WTC11 (cell line): Measurements from ENCODE around the gene C1QC. TPM values are rescaled to one million over a fixed set of nuclear protein-coding genes. Genes with fewer than 3 reads are reported as not detected.

Source experiments
- ATAC-seq: fragments of 200-7000 bp; cut with Tn5 transposase; 2 replicates; pipeline ENCODE4 v1.10.0; 2021; ENCODE audit warnings: mild to moderate bottlenecking, moderate library complexity
- CTCF ChIA-PET: fragments of 300-600 bp; sonication (Branson Sonifier 250); formaldehyde crosslinking; loops from one replicate; lab custom pipeline; 2021; ENCODE audit warnings: antibody characterized with exemption; lab: Charles Lee
- POLR2A ChIA-PET: fragments of 350-600 bp; sonication (Branson Sonifier 250); formaldehyde crosslinking; loops from one replicate; lab custom pipeline; 2021; ENCODE audit warnings: antibody characterized with exemption; lab: Charles Lee
- DNase-seq: peaks from one replicate; pipeline ENCODE4 v3.0.0; 2021; ENCODE audit warnings: low spot score
- H3K27ac Mint-ChIP-seq: 2 replicates; pipeline ENCODE4 v1.8.0; 2021; ENCODE audit warnings: mixed read lengths
- H3K27me3 Mint-ChIP-seq: 2 replicates; pipeline ENCODE4 v1.8.0; 2021; ENCODE audit warnings: low read depth, mild to moderate bottlenecking, moderate library complexity, mixed read lengths
- H3K36me3 Mint-ChIP-seq: 2 replicates; pipeline ENCODE4 v1.8.0; 2021; ENCODE audit warnings: mixed read lengths
- H3K4me1 Mint-ChIP-seq: 2 replicates; pipeline ENCODE4 v1.8.0; 2022; ENCODE audit warnings: mixed read lengths
- H3K4me3 Mint-ChIP-seq: 2 replicates; pipeline ENCODE4 v1.8.0; 2021; ENCODE audit warnings: mild to moderate bottlenecking, moderate library complexity, mixed read lengths
- H3K9me3 Mint-ChIP-seq: 2 replicates; pipeline ENCODE4 v1.8.0; 2021; ENCODE audit warnings: mixed read lengths
- ELF4 ChIP-seq: sonication (generic); formaldehyde crosslinking; IDR thresholded peaks from 2 replicates; pipeline ENCODE4 v1.8.1; 2022; ENCODE audit warnings: low read depth, mild to moderate bottlenecking, moderate library complexity, missing genetic modification reagents
- ETV6 ChIP-seq: sonication (generic); formaldehyde crosslinking; IDR thresholded peaks from 2 replicates; pipeline ENCODE4 v1.8.1; 2022; ENCODE audit warnings: mild to moderate bottlenecking, missing genetic modification reagents
- GABPB1 ChIP-seq: sonication (generic); formaldehyde crosslinking; IDR thresholded peaks from 2 replicates; pipeline ENCODE4 v1.8.1; 2023; ENCODE audit warnings: mild to moderate bottlenecking, missing genetic modification reagents
- GRHL2 ChIP-seq: fragments of 250-450 bp; sonication (Bioruptor Pico); IDR thresholded peaks from 2 replicates; pipeline ENCODE4 v1.8.0; 2022; ENCODE audit warnings: mild to moderate bottlenecking, moderate library complexity; ENCODE audit not compliant: insufficient replicate concordance, severe bottlenecking
- MYBL2 ChIP-seq: sonication (generic); formaldehyde crosslinking; IDR thresholded peaks from 2 replicates; pipeline ENCODE4 v1.8.1; 2023; ENCODE audit warnings: mild to moderate bottlenecking, moderate library complexity, missing genetic modification reagents
- NFATC4 ChIP-seq: fragments of 250-450 bp; sonication (Bioruptor Pico); IDR thresholded peaks from 2 replicates; pipeline ENCODE4 v1.9.0; 2021; ENCODE audit warnings: mild to moderate bottlenecking
- NFE2L1 ChIP-seq: sonication (generic); formaldehyde crosslinking; IDR thresholded peaks from 2 replicates; pipeline ENCODE4 v1.8.1; 2023; ENCODE audit warnings: missing genetic modification reagents
- total RNA-seq: library from RNA; stranded (reverse); gene quantifications from 3 replicates; pipeline ENCODE4 v1.2.3, GENCODE V29; 2021
- TF ChIP-seq, protein P1 (sequence below): sonication (generic); formaldehyde crosslinking; IDR thresholded peaks from 2 replicates; pipeline ENCODE4 v1.8.1; 2022; ENCODE audit warnings: mild to moderate bottlenecking, missing genetic modification reagents, moderate library complexity, borderline replicate concordance
- TF ChIP-seq, protein P2 (sequence below): sonication (generic); formaldehyde crosslinking; IDR thresholded peaks from 2 replicates; pipeline ENCODE4 v1.8.1; 2023; ENCODE audit warnings: mild to moderate bottlenecking, missing genetic modification reagents, moderate library complexity
- TF ChIP-seq, protein P3 (sequence below): sonication (generic); formaldehyde crosslinking; IDR thresholded peaks from 2 replicates; pipeline ENCODE4 v1.8.1; 2023; ENCODE audit warnings: mild to moderate bottlenecking, missing genetic modification reagents, borderline replicate concordance
- TF ChIP-seq, protein P4 (sequence below): fragments of 250-450 bp; sonication (Bioruptor Pico); IDR thresholded peaks from 2 replicates; pipeline ENCODE4 v1.9.0; 2021; ENCODE audit warnings: moderate library complexity, mild to moderate bottlenecking, inconsistent platforms, borderline replicate concordance
- TF ChIP-seq, protein P5 (sequence below): sonication (generic); formaldehyde crosslinking; IDR thresholded peaks from 2 replicates; pipeline ENCODE4 v1.8.0; 2023; ENCODE audit warnings: missing genetic modification reagents

The C1QC gene
- total RNA-seq, 1 experiment from 2014 or later, result 0.28 TPM

DNA sequence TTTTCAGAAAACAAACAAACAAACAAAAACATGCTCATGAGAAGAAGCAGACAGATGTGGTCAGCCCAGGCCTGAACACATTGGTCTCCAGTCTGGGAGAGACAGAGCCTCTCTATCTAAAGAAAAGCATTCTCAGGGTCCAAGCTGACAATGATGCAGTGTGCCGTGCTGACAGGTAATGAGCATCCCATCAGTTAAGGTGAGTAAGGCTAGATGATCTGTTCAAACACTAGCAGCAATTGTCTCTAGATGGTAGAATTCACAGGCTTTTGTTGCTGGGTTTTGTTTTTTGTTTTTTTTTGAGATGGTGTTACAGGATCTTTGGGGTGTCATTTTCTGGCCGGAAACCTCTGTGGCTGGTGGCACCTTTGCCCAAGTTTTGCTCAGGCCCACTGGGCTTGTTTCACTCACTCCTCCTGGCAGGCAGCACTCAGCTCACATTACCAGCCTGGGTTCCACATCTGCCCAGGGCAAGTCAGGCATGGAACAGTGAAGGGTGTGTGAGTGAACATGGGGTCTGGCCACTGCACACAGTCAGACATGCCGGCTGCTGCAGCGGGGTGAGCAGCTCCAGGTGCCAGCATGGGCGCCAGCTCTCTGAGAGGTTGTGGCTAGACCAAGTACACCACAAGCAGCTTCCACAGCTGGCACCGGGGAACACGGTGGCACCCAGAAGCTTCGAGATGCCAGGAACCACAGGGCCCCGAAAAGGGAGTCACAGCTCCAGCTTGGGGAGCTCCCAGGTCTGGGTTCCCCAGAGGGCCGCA is 9.6 kb upstream of the C1QC start:
- Mint-ChIP-seq H3K27ac (no peak overlapping the region), H3K36me3 (no peaks in the 10 kb centered on the region), H3K9me3 (no peaks in the 10 kb centered on the region), H3K27me3 (no peaks in the 10 kb centered on the region; the same call in 1 of the 2 replicates), H3K4me1 (peaks cover 30% of the 10 kb centered on the region), H3K4me3 (no peak overlapping the region)
- ChIA-PET POLR2A (no interaction called here), CTCF (interaction anchor here (1.6 kb wide), 1 partner anchor 106 kb away, joined by 4 read pairs; no protein-coding TSS in a partner anchor)
- TF ChIP-seq GRHL2 (CRISPR knock-in tag), result no peak
- DNase-seq, result no peak
- ATAC-seq, result no peak

DNA sequence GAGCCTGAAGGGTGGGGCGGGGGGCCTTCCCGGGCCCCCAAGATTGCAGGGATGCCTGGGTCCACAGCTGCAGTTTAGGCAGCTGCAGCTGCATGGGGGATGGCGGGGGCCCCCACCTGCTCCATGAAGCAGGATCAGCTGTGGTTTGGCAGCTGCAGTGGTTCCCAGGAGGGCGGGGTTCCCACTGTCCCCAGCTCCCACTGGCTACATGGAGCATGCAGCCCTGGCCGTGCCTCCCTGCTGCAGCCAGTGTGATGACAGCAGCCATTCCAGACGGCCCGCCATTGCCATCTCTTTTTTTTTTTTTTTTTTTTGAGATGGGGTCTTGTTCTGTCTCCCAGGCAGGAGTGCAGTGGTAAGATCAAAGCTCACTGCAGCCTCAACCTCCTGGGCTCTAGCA is 8.0 kb upstream of the C1QC start:
- CTCF ChIA-PET, result interaction anchor here (0.6 to 1.4 kb wide), 4 partner anchors 10 to 93 kb away, joined by 3 to 5 read pairs (median 4); no protein-coding TSS in a partner anchor
- Mint-ChIP-seq H3K4me1 (peaks cover 20% of the 10 kb centered on the region), H3K4me3 (no peak overlapping the region), H3K27ac (no peak overlapping the region), H3K36me3 (no peaks in the 10 kb centered on the region), H3K27me3 (no peaks in the 10 kb centered on the region; the same call in 1 of the 2 replicates), H3K9me3 (no peaks in the 10 kb centered on the region)
- no peak for TF ChIP-seq MYBL2 (CRISPR knock-in tag)
- ATAC-seq, result no peak
- POLR2A ChIA-PET, result no interaction called here
- DNase-seq, result no peak

DNA sequence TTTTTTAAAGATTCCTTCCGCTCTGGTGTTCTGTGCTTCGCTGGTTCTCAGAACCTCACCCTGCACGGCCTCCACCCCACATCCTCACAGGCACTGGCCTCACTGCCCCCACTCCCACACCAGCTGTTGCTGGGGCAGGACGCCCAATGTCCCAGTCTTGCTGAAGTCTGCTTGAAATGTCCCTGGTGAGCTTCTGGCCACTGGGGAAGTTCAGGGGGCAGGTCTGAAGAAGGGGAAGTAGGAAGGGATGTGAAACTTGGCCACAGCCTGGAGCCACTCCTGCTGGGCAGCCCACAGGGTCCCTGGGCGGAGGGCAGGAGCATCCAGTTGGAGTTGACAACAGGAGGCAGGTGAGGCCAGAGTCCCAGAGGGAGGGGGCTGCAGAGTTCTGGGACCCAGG is 7.1 kb upstream of the C1QC start, which contains the start of gene C1QA:
Gene C1QA (plus strand): TSS at position 276 of the 400 bp plus-strand sequence. CDS start 989 bp downstream, outside the sequence.
- ChIA-PET CTCF (interaction anchor here (0.6 to 1.4 kb wide), 3 partner anchors 10 to 319 kb away, joined by 3 to 5 read pairs (median 3); no protein-coding TSS in a partner anchor), POLR2A (no interaction called here)
- Mint-ChIP-seq H3K4me1 (peaks cover 11% of the 10 kb centered on the region), H3K9me3 (no peaks in the 10 kb centered on the region), H3K27ac (no peak within 1 kb of the TSS; the same call in none of the 2 replicates), H3K27me3 (no peaks in the 10 kb centered on the region; the same call in 1 of the 2 replicates), H3K36me3 (no peaks in the 10 kb centered on the region), H3K4me3 (no peak within 1 kb of the TSS)
- ATAC-seq, result no peak
- DNase-seq, result no peak
- TF ChIP-seq ELF4 (CRISPR knock-in tag), result no peak
- TF ChIP-seq, protein P1, sequence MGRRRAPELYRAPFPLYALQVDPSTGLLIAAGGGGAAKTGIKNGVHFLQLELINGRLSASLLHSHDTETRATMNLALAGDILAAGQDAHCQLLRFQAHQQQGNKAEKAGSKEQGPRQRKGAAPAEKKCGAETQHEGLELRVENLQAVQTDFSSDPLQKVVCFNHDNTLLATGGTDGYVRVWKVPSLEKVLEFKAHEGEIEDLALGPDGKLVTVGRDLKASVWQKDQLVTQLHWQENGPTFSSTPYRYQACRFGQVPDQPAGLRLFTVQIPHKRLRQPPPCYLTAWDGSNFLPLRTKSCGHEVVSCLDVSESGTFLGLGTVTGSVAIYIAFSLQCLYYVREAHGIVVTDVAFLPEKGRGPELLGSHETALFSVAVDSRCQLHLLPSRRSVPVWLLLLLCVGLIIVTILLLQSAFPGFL, result no peak
- TF ChIP-seq NFATC4 (CRISPR knock-in tag), result no peak
- TF ChIP-seq ETV6 (CRISPR knock-in tag), result no peak
- no peak for TF ChIP-seq NFE2L1
- TF ChIP-seq, protein P2, sequence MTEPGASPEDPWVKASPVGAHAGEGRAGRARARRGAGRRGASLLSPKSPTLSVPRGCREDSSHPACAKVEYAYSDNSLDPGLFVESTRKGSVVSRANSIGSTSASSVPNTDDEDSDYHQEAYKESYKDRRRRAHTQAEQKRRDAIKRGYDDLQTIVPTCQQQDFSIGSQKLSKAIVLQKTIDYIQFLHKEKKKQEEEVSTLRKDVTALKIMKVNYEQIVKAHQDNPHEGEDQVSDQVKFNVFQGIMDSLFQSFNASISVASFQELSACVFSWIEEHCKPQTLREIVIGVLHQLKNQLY, result no peak
- TF ChIP-seq, protein P3, sequence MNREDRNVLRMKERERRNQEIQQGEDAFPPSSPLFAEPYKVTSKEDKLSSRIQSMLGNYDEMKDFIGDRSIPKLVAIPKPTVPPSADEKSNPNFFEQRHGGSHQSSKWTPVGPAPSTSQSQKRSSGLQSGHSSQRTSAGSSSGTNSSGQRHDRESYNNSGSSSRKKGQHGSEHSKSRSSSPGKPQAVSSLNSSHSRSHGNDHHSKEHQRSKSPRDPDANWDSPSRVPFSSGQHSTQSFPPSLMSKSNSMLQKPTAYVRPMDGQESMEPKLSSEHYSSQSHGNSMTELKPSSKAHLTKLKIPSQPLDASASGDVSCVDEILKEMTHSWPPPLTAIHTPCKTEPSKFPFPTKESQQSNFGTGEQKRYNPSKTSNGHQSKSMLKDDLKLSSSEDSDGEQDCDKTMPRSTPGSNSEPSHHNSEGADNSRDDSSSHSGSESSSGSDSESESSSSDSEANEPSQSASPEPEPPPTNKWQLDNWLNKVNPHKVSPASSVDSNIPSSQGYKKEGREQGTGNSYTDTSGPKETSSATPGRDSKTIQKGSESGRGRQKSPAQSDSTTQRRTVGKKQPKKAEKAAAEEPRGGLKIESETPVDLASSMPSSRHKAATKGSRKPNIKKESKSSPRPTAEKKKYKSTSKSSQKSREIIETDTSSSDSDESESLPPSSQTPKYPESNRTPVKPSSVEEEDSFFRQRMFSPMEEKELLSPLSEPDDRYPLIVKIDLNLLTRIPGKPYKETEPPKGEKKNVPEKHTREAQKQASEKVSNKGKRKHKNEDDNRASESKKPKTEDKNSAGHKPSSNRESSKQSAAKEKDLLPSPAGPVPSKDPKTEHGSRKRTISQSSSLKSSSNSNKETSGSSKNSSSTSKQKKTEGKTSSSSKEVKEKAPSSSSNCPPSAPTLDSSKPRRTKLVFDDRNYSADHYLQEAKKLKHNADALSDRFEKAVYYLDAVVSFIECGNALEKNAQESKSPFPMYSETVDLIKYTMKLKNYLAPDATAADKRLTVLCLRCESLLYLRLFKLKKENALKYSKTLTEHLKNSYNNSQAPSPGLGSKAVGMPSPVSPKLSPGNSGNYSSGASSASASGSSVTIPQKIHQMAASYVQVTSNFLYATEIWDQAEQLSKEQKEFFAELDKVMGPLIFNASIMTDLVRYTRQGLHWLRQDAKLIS, result no peak
- TF ChIP-seq, protein P4, sequence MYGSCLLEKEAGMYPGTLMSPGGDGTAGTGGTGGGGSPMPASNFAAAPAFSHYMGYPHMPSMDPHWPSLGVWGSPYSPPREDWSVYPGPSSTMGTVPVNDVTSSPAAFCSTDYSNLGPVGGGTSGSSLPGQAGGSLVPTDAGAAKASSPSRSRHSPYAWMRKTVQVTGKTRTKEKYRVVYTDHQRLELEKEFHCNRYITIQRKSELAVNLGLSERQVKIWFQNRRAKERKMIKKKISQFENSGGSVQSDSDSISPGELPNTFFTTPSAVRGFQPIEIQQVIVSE (CRISPR knock-in tag), result no peak
- TF ChIP-seq GABPB1 (CRISPR knock-in tag), result no peak
- TF ChIP-seq, protein P5, sequence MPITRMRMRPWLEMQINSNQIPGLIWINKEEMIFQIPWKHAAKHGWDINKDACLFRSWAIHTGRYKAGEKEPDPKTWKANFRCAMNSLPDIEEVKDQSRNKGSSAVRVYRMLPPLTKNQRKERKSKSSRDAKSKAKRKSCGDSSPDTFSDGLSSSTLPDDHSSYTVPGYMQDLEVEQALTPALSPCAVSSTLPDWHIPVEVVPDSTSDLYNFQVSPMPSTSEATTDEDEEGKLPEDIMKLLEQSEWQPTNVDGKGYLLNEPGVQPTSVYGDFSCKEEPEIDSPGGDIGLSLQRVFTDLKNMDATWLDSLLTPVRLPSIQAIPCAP (CRISPR knock-in tag), result no peak
